Measurements from ENCODE around the gene DNAJB9. TPM values are rescaled to one million over a fixed set of nuclear protein-coding genes. Genes with fewer than 3 reads are reported as not detected.
"Not testable (repeated sequence)": the region's sequence is repeated elsewhere in the genome, so short reads cannot be mapped to it uniquely, and the experiment has no call there.

DNAJB9 gene
- total RNA-seq, 4 donors from 2014 or later, result 17.9 to 41.9 (median 28.0) TPM

- H3K36me3 ChIP-seq, result no peaks in the 10 kb centered on the region
- no peak for TF ChIP-seq POLR2A (IDR thresholded peaks at IDR 0.05; ENCODE audit: low read depth)
- no peak overlapping the region for H3K27ac ChIP-seq (replicated peaks in 1 of 4)
- intact Hi-C loops (cut with DNase I), result no loop called here
- H3K9me3 ChIP-seq, result no peaks in the 10 kb centered on the region
- H3K27me3 ChIP-seq, result no peaks in the 10 kb centered on the region
- no peak for DNase-seq (ENCODE audit: extremely low spot score)
- no peak overlapping the region for H3K4me3 ChIP-seq
- 76% methylated on average over 1 of the region's 1 CpG for WGBS
- no peaks in the 10 kb centered on the region for H3K4me1 ChIP-seq
These were observed 33.9 kb upstream of the DNAJB9 start for GRCh38 chr7:108535744-108536143.

GRCh38 chr7:108537229-108537628, 32.4 kb upstream of the DNAJB9 start:
- no peaks in the 10 kb centered on the region for H3K27me3 ChIP-seq
- H3K4me1 ChIP-seq, result no peaks in the 10 kb centered on the region
- H3K4me3 ChIP-seq, result no peak overlapping the region
- H3K27ac ChIP-seq (replicated peaks in 1 of 4), result no peak overlapping the region
- H3K9me3 ChIP-seq, result no peaks in the 10 kb centered on the region
- no peak for DNase-seq (ENCODE audit: extremely low spot score)
- WGBS, result 90% methylated on average over 2 of the region's 2 CpGs
- no peak for TF ChIP-seq CTCF (IDR thresholded peaks at IDR 0.05)
- TF ChIP-seq POLR2AphosphoS5 (IDR thresholded peaks at IDR 0.05), result no peak
- no peak for TF ChIP-seq EP300 (IDR thresholded peaks at IDR 0.05)
- TF ChIP-seq POLR2A (IDR thresholded peaks at IDR 0.05; ENCODE audit: low read depth), result no peak
- intact Hi-C loops (cut with DNase I), result no loop called here
- no peaks in the 10 kb centered on the region for H3K36me3 ChIP-seq

- H3K9me3 ChIP-seq; H3K27me3 ChIP-seq; intact Hi-C loops (cut with DNase I); H3K4me1 ChIP-seq; H3K27ac ChIP-seq (replicated peaks in 1 of 4); H3K4me3 ChIP-seq; H3K36me3 ChIP-seq; DNase-seq (ENCODE audit: extremely low spot score): not testable (repeated sequence)
- 71% methylated on average over 2 of the region's 2 CpGs for WGBS
These were observed 31.4 kb upstream of the DNAJB9 start for GRCh38 chr7:108538236-108538635.

- H3K27ac ChIP-seq (replicated peaks in 1 of 4); H3K4me3 ChIP-seq; H3K9me3 ChIP-seq; intact Hi-C loops (cut with DNase I); H3K4me1 ChIP-seq; DNase-seq (ENCODE audit: extremely low spot score); H3K27me3 ChIP-seq; H3K36me3 ChIP-seq: not testable (repeated sequence)
- WGBS, result 86% methylated on average over 4 of the region's 4 CpGs
These were observed 31.0 kb upstream of the DNAJB9 start for GRCh38 chr7:108538685-108539084.

GRCh38 chr7:108541478-108541877, 28.2 kb upstream of the DNAJB9 start:
- no peak for DNase-seq (ENCODE audit: extremely low spot score)
- no peaks in the 10 kb centered on the region for H3K36me3 ChIP-seq
- H3K4me1 ChIP-seq, result no peaks in the 10 kb centered on the region
- H3K27ac ChIP-seq (replicated peaks in 1 of 4), result no peak overlapping the region
- H3K4me3 ChIP-seq, result no peak overlapping the region
- WGBS, result 58% methylated on average over 2 of the region's 2 CpGs
- intact Hi-C loops (cut with DNase I), result no loop called here
- no peaks in the 10 kb centered on the region for H3K27me3 ChIP-seq
- TF ChIP-seq CTCF (IDR thresholded peaks at IDR 0.05) (no peak), POLR2A (IDR thresholded peaks at IDR 0.05; ENCODE audit: low read depth) (no peak), EP300 (IDR thresholded peaks at IDR 0.05) (no peak), POLR2AphosphoS5 (IDR thresholded peaks at IDR 0.05) (no peak)
- no peaks in the 10 kb centered on the region for H3K9me3 ChIP-seq

- H3K36me3 ChIP-seq; H3K4me1 ChIP-seq; DNase-seq (ENCODE audit: extremely low spot score); intact Hi-C loops (cut with DNase I); H3K4me3 ChIP-seq; H3K9me3 ChIP-seq; H3K27ac ChIP-seq (replicated peaks in 1 of 4); H3K27me3 ChIP-seq: not testable (repeated sequence)
- 91% methylated on average over 2 of the region's 2 CpGs for WGBS
These were observed 21.4 kb upstream of the DNAJB9 start for GRCh38 chr7:108548141-108548896.

GRCh38 chr7:108556665-108557064, 13.0 kb upstream of the DNAJB9 start:
- H3K4me1 ChIP-seq; H3K4me3 ChIP-seq; DNase-seq (ENCODE audit: extremely low spot score); H3K27ac ChIP-seq (replicated peaks in 1 of 4); H3K27me3 ChIP-seq; intact Hi-C loops (cut with DNase I); H3K36me3 ChIP-seq: not testable (repeated sequence)
- peaks cover 0 to 17% (median 7%) of the 10 kb centered on the region in 4 donors for H3K9me3 ChIP-seq
